ENCODE measurements around the gene EPS8.
A peak's percentile ranks its signal among the peaks of the same experiment; 100 is the strongest.
"Not testable (repeated sequence)": the region's sequence is repeated elsewhere in the genome, so short reads cannot be mapped to it uniquely, and the experiment has no call there.

Gene EPS8

GRCh38 chr12:15648558-15648957, 140.6 kb downstream of the EPS8 start:
- DNase-seq: no peak

GRCh38 chr12:15646581-15646980, 142.6 kb downstream of the EPS8 start:
- DNase-seq: no peak

- DNase-seq: no peak
These were observed 144.5 kb downstream of the EPS8 start for GRCh38 chr12:15644700-15645099.

- no peak for DNase-seq
These were observed 151.0 kb downstream of the EPS8 start for GRCh38 chr12:15638231-15638630.

- no peak for DNase-seq
These were observed 152.9 kb downstream of the EPS8 start for GRCh38 chr12:15636060-15636890.

GRCh38 chr12:15634010-15634683, 155.0 kb downstream of the EPS8 start:
- DNase-seq: no peak

- no peak for DNase-seq
These were observed 156.0 kb downstream of the EPS8 start for GRCh38 chr12:15633201-15633600.

- no peak for DNase-seq
These were observed 156.5 kb downstream of the EPS8 start for GRCh38 chr12:15632708-15633107.

GRCh38 chr12:15631007-15631715, 158.0 kb downstream of the EPS8 start:
- no peak for DNase-seq

- DNase-seq: no peak
These were observed 159.4 kb downstream of the EPS8 start for GRCh38 chr12:15629761-15630160.

GRCh38 chr12:15629108-15629507, 160.1 kb downstream of the EPS8 start:
- peak in 3 of 51 donors; percentile 0 to 5 (median 5) for DNase-seq

- DNase-seq: no peak
These were observed 160.9 kb downstream of the EPS8 start for GRCh38 chr12:15627995-15628945.

GRCh38 chr12:15625075-15625474, 164.1 kb downstream of the EPS8 start:
- DNase-seq: no peak

- peak in 1 of 51 donors; percentile 5 for DNase-seq
These were observed 168.2 kb downstream of the EPS8 start for GRCh38 chr12:15620741-15621539.

GRCh38 chr12:15616495-15616894, 172.7 kb downstream of the EPS8 start:
- not testable (repeated sequence) for DNase-seq

GRCh38 chr12:15613981-15614380, 175.2 kb downstream of the EPS8 start:
- DNase-seq: no peak

- DNase-seq: no peak
These were observed 180.2 kb downstream of the EPS8 start for GRCh38 chr12:15608941-15609340.

- no peak for DNase-seq
These were observed 180.8 kb downstream of the EPS8 start for GRCh38 chr12:15608406-15608805.

- no peak for DNase-seq
These were observed 183.2 kb downstream of the EPS8 start for GRCh38 chr12:15605881-15606590.
